IPS-NIHi7 (cell line): ENCODE data around the gene MYOM3.
"Not testable (repeated sequence)": the region's sequence is repeated elsewhere in the genome, so short reads cannot be mapped to it uniquely, and the experiment has no call there.

Source experiments
- DNase-seq: peaks from one replicate; pipeline ENCODE4 v3.0.0; 2012; ENCODE audit warnings: mixed read lengths; ENCODE audit errors: extremely low spot score

Gene MYOM3

GRCh38 chr1:24071941-24072340, 40.0 kb downstream of the MYOM3 start:
- no peak for DNase-seq

GRCh38 chr1:24070821-24071393, 41.0 kb downstream of the MYOM3 start:
- DNase-seq: peak; percentile 92

- no peak for DNase-seq
Measured at GRCh38 chr1:24069817-24070216, 42.1 kb downstream of the MYOM3 start.

GRCh38 chr1:24067978-24068377, 44.0 kb downstream of the MYOM3 start:
- no peak for DNase-seq

GRCh38 chr1:24065304-24065703, 46.6 kb downstream of the MYOM3 start:
- no peak for DNase-seq

- no peak for DNase-seq
Measured at GRCh38 chr1:24062221-24062620, 49.7 kb downstream of the MYOM3 start.

GRCh38 chr1:24060482-24060881, 51.5 kb downstream of the MYOM3 start:
- no peak for DNase-seq

GRCh38 chr1:24058671-24059455, 53.1 kb downstream of the MYOM3 start:
- DNase-seq: no peak

- DNase-seq: no peak
Measured at GRCh38 chr1:24057171-24057570, 54.8 kb downstream of the MYOM3 start.

GRCh38 chr1:24055681-24056080, 56.3 kb downstream of the MYOM3 start:
- no peak for DNase-seq

GRCh38 chr1:24052220-24052619, 59.7 kb downstream of the MYOM3 start:
- DNase-seq: no peak

GRCh38 chr1:24051206-24051945, 60.6 kb downstream of the MYOM3 start:
- DNase-seq: no peak

- no peak for DNase-seq
Measured at GRCh38 chr1:24049733-24050132, 62.2 kb downstream of the MYOM3 start.

- not testable (repeated sequence) for DNase-seq
Measured at GRCh38 chr1:24048894-24049293, 63.0 kb downstream of the MYOM3 start.

GRCh38 chr1:24048205-24048869, 63.6 kb downstream of the MYOM3 start:
- no peak for DNase-seq

- no peak for DNase-seq
Measured at GRCh38 chr1:24047110-24047477, 64.8 kb downstream of the MYOM3 start.

- no peak for DNase-seq
Measured at GRCh38 chr1:24045771-24046170, 66.2 kb downstream of the MYOM3 start.

- DNase-seq: not testable (repeated sequence)
Measured at GRCh38 chr1:24044672-24045071, 67.3 kb downstream of the MYOM3 start.

GRCh38 chr1:24043345-24044032, 68.4 kb downstream of the MYOM3 start:
- no peak for DNase-seq

- no peak for DNase-seq
Measured at GRCh38 chr1:24042315-24042714, 69.6 kb downstream of the MYOM3 start.

- DNase-seq: no peak
Measured at GRCh38 chr1:24036088-24036487, 75.8 kb downstream of the MYOM3 start.

- DNase-seq: no peak
Measured at GRCh38 chr1:24032981-24033380, 79.0 kb downstream of the MYOM3 start.
